Endothelial cell of umbilical vein (primary cell): ENCODE results near the gene RNF224.

ENCODE experiments used
- CTCF ChIP-seq, 2 donors: IDR thresholded peaks; 1 replicate in 1 of 2; 2 replicates in 1 of 2; pipeline ENCODE4 v1.5.1; 2011; ENCODE audit warnings: low read length in 2 of 2, mild to moderate bottlenecking in 2 of 2, moderate library complexity in 2 of 2, control low read depth in 1 of 2, inconsistent platforms in 1 of 2, low read depth in 1 of 2; ENCODE audit not compliant: insufficient read depth in 1 of 2; ENCODE audit errors: extremely low read depth in 1 of 2
- MAX ChIP-seq: IDR thresholded peaks from 2 replicates; pipeline ENCODE4 v1.6.1; 2011; ENCODE audit not compliant: insufficient read depth, insufficient read length
- POLR2A ChIP-seq: IDR thresholded peaks from 2 replicates; pipeline ENCODE4 v1.6.1; 2012; ENCODE audit warnings: low read depth, mild to moderate bottlenecking, control low read depth, low read length

- no peak for TF ChIP-seq CTCF (IDR thresholded peaks at IDR 0.05; ENCODE audit: extremely low read depth in 1 of 2, insufficient read depth in 1 of 2, low read depth in 1 of 2, low read length in 2 of 2)
- no peak for TF ChIP-seq MAX
- no peak for TF ChIP-seq POLR2A
Measured at GRCh38 chr9:137211532-137211931, 15.8 kb upstream of the RNF224 start.
